OCI-LY1 (cell line): Measurements from ENCODE around the gene TANGO6.

Experiments
- EZH2 ChIP-seq: fragments of 200-600 bp; sonication (generic), shearing (Covaris generic); IDR thresholded peaks from 2 replicates; pipeline ENCODE4 v1.8.0; 2017; ENCODE audit warnings: borderline replicate concordance, mixed run types, mild to moderate bottlenecking, antibody characterized with exemption, low read length, moderate library complexity, mixed read lengths
- TF ChIP-seq, protein P1 (sequence below): fragments of 200-600 bp; sonication (generic), shearing (Covaris generic); IDR thresholded peaks from 2 replicates; pipeline ENCODE4 v1.5.1; 2017; ENCODE audit warnings: mild to moderate bottlenecking, antibody characterized with exemption, low read length, moderate library complexity, mixed read lengths

DNA sequence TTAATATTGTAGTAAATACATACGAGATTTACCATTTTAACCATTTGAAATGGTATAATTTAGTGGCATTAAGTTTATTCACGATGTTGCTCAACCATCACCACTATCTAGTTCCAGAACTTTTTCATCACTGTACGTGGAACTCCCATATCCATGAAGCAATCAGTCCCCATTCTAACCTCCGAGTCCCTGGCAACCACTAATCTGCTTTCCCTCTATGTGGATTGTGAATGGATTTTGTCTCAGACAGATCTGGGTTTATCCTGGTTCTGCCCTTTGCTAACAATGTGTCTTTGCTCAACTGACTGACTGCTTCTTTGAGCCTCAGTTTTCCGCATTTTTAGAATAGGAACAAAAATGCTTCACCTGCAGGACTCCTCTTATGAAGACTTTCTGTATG lies 51.4 kb downstream of the TANGO6 start:
- TF ChIP-seq, protein P1, sequence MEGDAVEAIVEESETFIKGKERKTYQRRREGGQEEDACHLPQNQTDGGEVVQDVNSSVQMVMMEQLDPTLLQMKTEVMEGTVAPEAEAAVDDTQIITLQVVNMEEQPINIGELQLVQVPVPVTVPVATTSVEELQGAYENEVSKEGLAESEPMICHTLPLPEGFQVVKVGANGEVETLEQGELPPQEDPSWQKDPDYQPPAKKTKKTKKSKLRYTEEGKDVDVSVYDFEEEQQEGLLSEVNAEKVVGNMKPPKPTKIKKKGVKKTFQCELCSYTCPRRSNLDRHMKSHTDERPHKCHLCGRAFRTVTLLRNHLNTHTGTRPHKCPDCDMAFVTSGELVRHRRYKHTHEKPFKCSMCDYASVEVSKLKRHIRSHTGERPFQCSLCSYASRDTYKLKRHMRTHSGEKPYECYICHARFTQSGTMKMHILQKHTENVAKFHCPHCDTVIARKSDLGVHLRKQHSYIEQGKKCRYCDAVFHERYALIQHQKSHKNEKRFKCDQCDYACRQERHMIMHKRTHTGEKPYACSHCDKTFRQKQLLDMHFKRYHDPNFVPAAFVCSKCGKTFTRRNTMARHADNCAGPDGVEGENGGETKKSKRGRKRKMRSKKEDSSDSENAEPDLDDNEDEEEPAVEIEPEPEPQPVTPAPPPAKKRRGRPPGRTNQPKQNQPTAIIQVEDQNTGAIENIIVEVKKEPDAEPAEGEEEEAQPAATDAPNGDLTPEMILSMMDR: no peak
- TF ChIP-seq EZH2: no peak
